OCI-LY1 (cell line): ENCODE data around the gene ATCAY.

ENCODE experiments used
- H2AFZ ChIP-seq: fragments of 200-600 bp; sonication (generic), shearing (Covaris generic); 2 replicates; pipeline ENCODE4 v1.6.0; 2014; ENCODE audit warnings: antibody characterized with exemption, mild to moderate bottlenecking, low read length
- H3F3A ChIP-seq: fragments of 200-600 bp; sonication (generic), shearing (Covaris generic); 2 replicates; pipeline ENCODE4 v1.6.0; 2014; ENCODE audit warnings: mild to moderate bottlenecking, antibody characterized with exemption, low read length, moderate library complexity; ENCODE audit not compliant: insufficient read depth
- H3K27ac ChIP-seq: fragments of 200-600 bp; sonication (generic); 2 replicates; pipeline ENCODE4 v1.5.1; 2014; ENCODE audit warnings: low read length, mixed run types, mild to moderate bottlenecking, low read depth; ENCODE audit not compliant: poor library complexity, severe bottlenecking
- H3K27me3 ChIP-seq: fragments of 200-600 bp; sonication (generic); 2 replicates; pipeline ENCODE4 v1.6.0; 2014; ENCODE audit warnings: antibody characterized with exemption, mild to moderate bottlenecking, low read length, moderate library complexity; ENCODE audit not compliant: insufficient read depth
- H3K36me3 ChIP-seq: fragments of 200-600 bp; sonication (generic); 2 replicates; pipeline ENCODE4 v1.6.1; 2014; ENCODE audit warnings: mild to moderate bottlenecking, antibody characterized with exemption, low read length, moderate library complexity, mixed read lengths; ENCODE audit not compliant: insufficient read depth
- H3K4me1 ChIP-seq: fragments of 200-600 bp; sonication (generic); 2 replicates; pipeline ENCODE4 v1.5.1; 2014; ENCODE audit warnings: mild to moderate bottlenecking, low read length, moderate library complexity; ENCODE audit not compliant: insufficient read depth, severe bottlenecking
- H3K4me2 ChIP-seq: fragments of 200-600 bp; sonication (generic), shearing (Covaris generic); 2 replicates; pipeline ENCODE4 v1.6.1; 2014; ENCODE audit warnings: low read length
- H3K4me3 ChIP-seq: fragments of 200-600 bp; sonication (generic); 2 replicates; pipeline ENCODE4 v1.5.1; 2014; ENCODE audit warnings: low read length, low read depth, mild to moderate bottlenecking, mixed read lengths; ENCODE audit not compliant: poor library complexity, severe bottlenecking
- H3K79me2 ChIP-seq: fragments of 200-600 bp; shearing (Covaris generic); 2 replicates; pipeline ENCODE4 v1.6.1; 2016; ENCODE audit warnings: mixed run types, low read length, mixed read lengths; ENCODE audit not compliant: insufficient read depth
- H3K9ac ChIP-seq: fragments of 200-600 bp; sonication (generic), shearing (Covaris generic); 2 replicates; pipeline ENCODE4 v1.6.1; 2014; ENCODE audit warnings: mild to moderate bottlenecking, low read length, mixed read lengths
- H3K9me2 ChIP-seq: fragments of 200-600 bp; sonication (generic), shearing (Covaris generic); 2 replicates; pipeline ENCODE4 v1.6.1; 2014; ENCODE audit warnings: low read depth, mild to moderate bottlenecking, low read length, mixed read lengths
- H3K9me3 ChIP-seq: fragments of 200-600 bp; shearing (Covaris generic); 2 replicates; pipeline ENCODE4 v1.6.1; 2014; ENCODE audit warnings: low read length, mixed read lengths
- H4K20me1 ChIP-seq: fragments of 200-600 bp; sonication (generic), shearing (Covaris generic); 2 replicates; pipeline ENCODE4 v1.6.0; 2016; ENCODE audit warnings: mild to moderate bottlenecking, low read length; ENCODE audit not compliant: insufficient read depth
- EZH2 ChIP-seq: fragments of 200-600 bp; sonication (generic), shearing (Covaris generic); IDR thresholded peaks from 2 replicates; pipeline ENCODE4 v1.8.0; 2017; ENCODE audit warnings: borderline replicate concordance, mixed run types, mild to moderate bottlenecking, antibody characterized with exemption, low read length, moderate library complexity, mixed read lengths
- TF ChIP-seq, protein P1 (sequence below): fragments of 200-600 bp; sonication (generic), shearing (Covaris generic); IDR thresholded peaks from 2 replicates; pipeline ENCODE4 v1.5.1; 2017; ENCODE audit warnings: mild to moderate bottlenecking, antibody characterized with exemption, low read length, moderate library complexity, mixed read lengths

The ATCAY gene

DNA sequence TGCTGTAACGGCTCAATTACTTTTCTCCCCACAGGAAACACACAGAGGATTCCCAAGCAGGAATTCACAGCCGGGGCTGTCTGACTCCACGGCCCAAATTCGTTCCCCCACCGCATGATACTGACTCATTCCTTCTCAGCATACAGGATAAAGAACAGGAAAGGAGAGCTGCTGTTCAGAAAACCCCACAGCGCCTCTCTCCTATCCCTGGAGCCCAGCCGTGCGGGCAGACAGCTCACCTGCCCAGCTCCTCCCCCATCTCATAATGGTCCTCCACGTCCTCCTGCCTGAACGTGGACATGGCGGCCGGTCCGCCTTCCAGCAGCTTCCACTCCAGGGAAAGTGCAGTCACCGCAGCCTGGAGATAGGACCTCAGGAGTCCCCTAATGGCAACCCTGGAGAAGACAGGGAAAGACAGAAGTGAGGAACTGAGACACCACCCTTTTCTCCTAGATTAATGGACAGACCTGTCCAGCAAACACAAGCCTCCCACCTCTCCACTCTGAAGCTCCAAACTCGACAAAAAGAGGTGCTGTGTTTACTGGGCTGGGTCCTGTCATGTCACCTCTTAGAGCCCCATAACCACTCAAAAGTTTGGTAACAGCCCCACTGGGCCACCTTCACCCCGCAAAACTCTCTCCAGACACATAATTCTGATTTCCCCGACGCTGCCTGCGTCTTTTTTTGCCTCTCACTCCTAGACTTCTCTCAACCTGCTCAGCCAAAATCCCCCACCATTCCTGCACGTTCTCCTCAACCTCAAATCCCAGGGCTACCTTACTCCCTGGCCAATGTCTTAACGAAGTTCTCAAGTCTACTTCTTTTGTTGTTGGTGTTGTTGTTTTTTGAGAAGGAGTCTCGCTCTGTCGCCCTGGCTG, 89.2 kb downstream of the ATCAY start:
- Histone ChIP-seq H3K27ac (no peak overlapping the region), H3F3A (no peaks in the 10 kb centered on the region; the same call in 1 of the 2 replicates), H3K36me3 (peaks cover 36% of the 10 kb centered on the region), H3K9me2 (no peaks in the 10 kb centered on the region), H3K4me2 (peak overlapping the region; percentile 91), H2AFZ (no peak overlapping the region), H3K27me3 (no peaks in the 10 kb centered on the region), H3K9me3 (no peaks in the 10 kb centered on the region), H4K20me1 (no peaks in the 10 kb centered on the region), H3K4me1 (peaks cover 16% of the 10 kb centered on the region), H3K79me2 (peaks cover 6% of the 10 kb centered on the region), H3K9ac (peak overlapping the region; percentile 93), H3K4me3 (peak overlapping the region; percentile 91)
- TF ChIP-seq EZH2: no peak

DNA sequence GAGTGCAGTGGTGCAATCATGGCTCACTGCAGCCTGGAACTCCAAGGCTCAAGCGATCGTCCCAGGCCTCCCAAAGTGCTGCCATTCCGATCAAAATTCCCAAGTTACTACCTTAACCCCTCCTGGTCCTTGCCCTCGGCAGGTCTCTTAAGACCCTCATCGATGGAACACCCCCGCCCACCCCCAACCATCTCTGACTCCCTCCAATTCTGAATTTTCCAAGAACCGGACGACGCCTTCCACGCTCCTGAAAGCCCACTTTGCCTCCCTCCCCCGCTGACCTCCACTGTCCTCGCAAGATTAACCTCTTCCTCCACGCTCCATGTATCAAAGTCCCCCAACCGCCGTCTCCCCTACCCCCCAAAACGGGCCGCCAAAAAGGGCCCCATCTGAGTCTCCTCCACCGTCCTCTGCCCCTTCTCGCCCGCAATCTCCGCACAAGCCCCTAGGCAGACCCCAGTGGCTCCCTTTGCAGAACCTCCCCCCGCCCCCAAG, 89.9 kb downstream of the ATCAY start:
- peak overlapping the region; percentile 91 for H3K4me2 ChIP-seq
- no peaks in the 10 kb centered on the region for H3K27me3 ChIP-seq
- TF ChIP-seq, protein P1, sequence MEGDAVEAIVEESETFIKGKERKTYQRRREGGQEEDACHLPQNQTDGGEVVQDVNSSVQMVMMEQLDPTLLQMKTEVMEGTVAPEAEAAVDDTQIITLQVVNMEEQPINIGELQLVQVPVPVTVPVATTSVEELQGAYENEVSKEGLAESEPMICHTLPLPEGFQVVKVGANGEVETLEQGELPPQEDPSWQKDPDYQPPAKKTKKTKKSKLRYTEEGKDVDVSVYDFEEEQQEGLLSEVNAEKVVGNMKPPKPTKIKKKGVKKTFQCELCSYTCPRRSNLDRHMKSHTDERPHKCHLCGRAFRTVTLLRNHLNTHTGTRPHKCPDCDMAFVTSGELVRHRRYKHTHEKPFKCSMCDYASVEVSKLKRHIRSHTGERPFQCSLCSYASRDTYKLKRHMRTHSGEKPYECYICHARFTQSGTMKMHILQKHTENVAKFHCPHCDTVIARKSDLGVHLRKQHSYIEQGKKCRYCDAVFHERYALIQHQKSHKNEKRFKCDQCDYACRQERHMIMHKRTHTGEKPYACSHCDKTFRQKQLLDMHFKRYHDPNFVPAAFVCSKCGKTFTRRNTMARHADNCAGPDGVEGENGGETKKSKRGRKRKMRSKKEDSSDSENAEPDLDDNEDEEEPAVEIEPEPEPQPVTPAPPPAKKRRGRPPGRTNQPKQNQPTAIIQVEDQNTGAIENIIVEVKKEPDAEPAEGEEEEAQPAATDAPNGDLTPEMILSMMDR: no peak
- TF ChIP-seq EZH2: no peak
- H3F3A ChIP-seq: peaks cover 3% of the 10 kb centered on the region; the same call in 1 of the 2 replicates
- H2AFZ ChIP-seq: no peak overlapping the region
- peaks cover 6% of the 10 kb centered on the region for H3K79me2 ChIP-seq
- H3K36me3 ChIP-seq: peaks cover 36% of the 10 kb centered on the region
- peak overlapping the region; percentile 91 for H3K4me3 ChIP-seq
- H3K9me2 ChIP-seq: no peaks in the 10 kb centered on the region
- H4K20me1 ChIP-seq: no peaks in the 10 kb centered on the region
- H3K4me1 ChIP-seq: peaks cover 16% of the 10 kb centered on the region
- H3K9me3 ChIP-seq: no peaks in the 10 kb centered on the region
- H3K27ac ChIP-seq: no peak overlapping the region
- H3K9ac ChIP-seq: peak overlapping the region; percentile 93

DNA sequence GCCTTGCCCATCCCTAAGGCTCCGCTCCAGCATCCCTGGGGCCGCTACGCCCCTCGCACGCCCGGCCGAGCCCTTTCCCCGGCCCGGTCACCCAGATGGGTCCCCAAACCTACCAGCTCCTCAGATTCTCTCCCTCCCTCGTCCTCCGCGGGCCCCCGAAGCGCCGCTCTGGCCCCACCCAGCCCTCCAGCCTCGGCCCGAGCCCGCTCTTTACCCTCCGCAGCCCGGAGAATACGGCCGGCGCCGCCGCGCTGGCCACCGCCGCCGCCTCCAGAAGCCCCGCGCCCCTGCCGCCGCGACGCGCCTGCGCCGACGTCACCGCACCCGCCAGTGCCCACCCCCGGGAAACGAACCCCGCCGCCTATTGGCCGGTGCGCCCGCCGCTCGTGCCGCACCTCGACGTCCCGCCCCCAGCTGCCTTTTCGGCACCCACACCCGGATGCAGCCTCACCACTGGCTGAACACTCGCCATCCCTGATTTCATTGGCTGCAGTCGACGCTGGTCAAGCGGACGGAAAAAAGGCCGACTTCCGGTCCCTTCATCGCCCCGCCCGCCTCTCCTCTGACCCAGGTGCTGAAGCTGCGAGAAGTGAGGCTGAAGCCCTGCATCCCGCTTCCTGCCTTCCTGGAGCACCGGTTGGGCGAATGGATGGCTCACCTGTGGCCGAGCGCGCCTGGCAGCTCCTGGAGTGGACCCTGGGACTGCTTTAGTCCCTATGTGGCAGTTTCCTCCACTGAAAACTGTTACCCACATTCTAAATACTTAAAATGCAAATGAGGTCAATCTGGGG, 90.5 kb downstream of the ATCAY start, which contains the start of gene DAPK3:
DAPK3 (minus strand) TSS at position 292 of the 791 bp plus-strand sequence. CDS start 1,364 bp downstream, outside the sequence.
- H3K9me3 ChIP-seq: no peaks in the 10 kb centered on the region
- H3K4me2 ChIP-seq: peak within 1 kb of the TSS; percentile 91
- TF ChIP-seq EZH2: no peak
- TF ChIP-seq, protein P1: no peak
- H3K4me3 ChIP-seq: peak within 1 kb of the TSS; percentile 91
- H3K9ac ChIP-seq: peak within 1 kb of the TSS; percentile 93
- H3K79me2 ChIP-seq: peaks cover 6% of the 10 kb centered on the region
- no peak within 1 kb of the TSS for H2AFZ ChIP-seq
- peaks cover 38% of the 10 kb centered on the region for H3K36me3 ChIP-seq
- H3F3A ChIP-seq: peaks cover 5% of the 10 kb centered on the region; the same call in 1 of the 2 replicates
- no peaks in the 10 kb centered on the region for H4K20me1 ChIP-seq
- peak within 1 kb of the TSS; percentile 76 for H3K27ac ChIP-seq
- H3K9me2 ChIP-seq: no peaks in the 10 kb centered on the region
- H3K27me3 ChIP-seq: no peaks in the 10 kb centered on the region
- peaks cover 16% of the 10 kb centered on the region for H3K4me1 ChIP-seq
